Measurements from ENCODE around the gene TMEM225B. TPM values are rescaled to one million over a fixed set of nuclear protein-coding genes. Genes with fewer than 3 reads are reported as not detected.
"Not testable (repeated sequence)": the region's sequence is repeated elsewhere in the genome, so short reads cannot be mapped to it uniquely, and the experiment has no call there.

The TMEM225B gene
- total RNA-seq, 4 donors from 2014 or later: not detected

- Histone ChIP-seq H3K4me1 (peaks cover 15 to 28% of the 10 kb centered on the region in 2 donors), H3K4me3 (no peak overlapping the region), H3K9me3 (no peaks in the 10 kb centered on the region), H3K36me3 (peaks cover 0 to 62% of the 10 kb centered on the region in 2 donors), H3K27ac (peak overlapping the region; percentile 96 to 99 (median 98)), H3K27me3 (no peaks in the 10 kb centered on the region)
- DNase-seq (no peak), ATAC-seq (no peak)
- TF ChIP-seq CTCF (IDR thresholded peaks at IDR 0.05 in 4 of 5, conservative IDR thresholded peaks at IDR 0.05 in 1 of 5): no peak
- TF ChIP-seq POLR2A (IDR thresholded peaks at IDR 0.05): no peak
- in situ Hi-C loops (cut with MboI; ENCODE audit: low sequenced_read_pairs in 4 of 4): no loop called here
- intact Hi-C loops (cut with DNase I; ENCODE audit: low total_unique reads): loop anchor here (5.0 kb wide), 1 partner anchor 175 kb away; the partner anchor contains the start of gene CYP3A7
Observed at GRCh38 chr7:99562114-99562784, 35.8 kb upstream of the TMEM225B start.

- Histone ChIP-seq H3K27ac (peak overlapping the region; percentile 96 to 99 (median 98)), H3K36me3 (peaks cover 0 to 62% of the 10 kb centered on the region in 2 donors), H3K4me3 (no peak overlapping the region), H3K27me3 (no peaks in the 10 kb centered on the region), H3K4me1 (peaks cover 10 to 25% of the 10 kb centered on the region in 2 donors), H3K9me3 (no peaks in the 10 kb centered on the region)
- in situ Hi-C loops (cut with MboI; ENCODE audit: low sequenced_read_pairs in 4 of 4): no loop called here
- intact Hi-C loops (cut with DNase I; ENCODE audit: low total_unique reads): loop anchor here (5.0 kb wide), 1 partner anchor 174 kb away; the partner anchor contains the start of gene CYP3A7
- DNase-seq (peak; percentile 27 to 72), ATAC-seq (peak; percentile 69 to 77)
- no peak for TF ChIP-seq CTCF (IDR thresholded peaks at IDR 0.05 in 4 of 5, conservative IDR thresholded peaks at IDR 0.05 in 1 of 5)
- no peak for TF ChIP-seq POLR2A (IDR thresholded peaks at IDR 0.05)
Observed at GRCh38 chr7:99562832-99563231, 35.2 kb upstream of the TMEM225B start.

GRCh38 chr7:99563650-99564049, 34.4 kb upstream of the TMEM225B start:
- Histone ChIP-seq H3K27me3 (no peaks in the 10 kb centered on the region), H3K4me3 (no peak overlapping the region), H3K27ac (peak overlapping the region; percentile 96 to 99 (median 98)), H3K4me1 (peaks cover 10 to 25% of the 10 kb centered on the region in 2 donors), H3K9me3 (no peaks in the 10 kb centered on the region), H3K36me3 (peaks cover 0 to 64% of the 10 kb centered on the region in 2 donors)
- intact Hi-C loops (cut with DNase I; ENCODE audit: low total_unique reads) (loop anchor here (5.0 kb wide), 1 partner anchor 174 kb away; the partner anchor contains the start of gene CYP3A7), in situ Hi-C loops (cut with MboI; ENCODE audit: low sequenced_read_pairs in 4 of 4) (no loop called here)
- ATAC-seq (no peak), DNase-seq (no peak)
- TF ChIP-seq POLR2A (IDR thresholded peaks at IDR 0.05): no peak
- TF ChIP-seq CTCF (IDR thresholded peaks at IDR 0.05 in 4 of 5, conservative IDR thresholded peaks at IDR 0.05 in 1 of 5): no peak

GRCh38 chr7:99568770-99569169, 29.3 kb upstream of the TMEM225B start:
- DNase-seq; H3K4me3 ChIP-seq; intact Hi-C loops (cut with DNase I; ENCODE audit: low total_unique reads); H3K27me3 ChIP-seq; H3K4me1 ChIP-seq; ATAC-seq; in situ Hi-C loops (cut with MboI; ENCODE audit: low sequenced_read_pairs in 4 of 4); H3K27ac ChIP-seq; H3K9me3 ChIP-seq: not testable (repeated sequence)
- peaks cover 0 to 61% of the 10 kb centered on the region in 2 donors for H3K36me3 ChIP-seq

- TF ChIP-seq CTCF (IDR thresholded peaks at IDR 0.05 in 4 of 5, conservative IDR thresholded peaks at IDR 0.05 in 1 of 5) (no peak), POLR2A (IDR thresholded peaks at IDR 0.05) (no peak)
- H3K27me3 ChIP-seq: no peaks in the 10 kb centered on the region
- intact Hi-C loops (cut with DNase I; ENCODE audit: low total_unique reads) (no loop called here), in situ Hi-C loops (cut with MboI; ENCODE audit: low sequenced_read_pairs in 4 of 4) (no loop called here)
- DNase-seq (no peak), ATAC-seq (no peak)
- H3K4me3 ChIP-seq: no peak overlapping the region
- H3K9me3 ChIP-seq: no peaks in the 10 kb centered on the region
- H3K36me3 ChIP-seq: peaks cover 0 to 34% of the 10 kb centered on the region in 2 donors
- H3K27ac ChIP-seq: no peak overlapping the region
- peaks cover 2 to 3% of the 10 kb centered on the region in 2 donors for H3K4me1 ChIP-seq
Observed at GRCh38 chr7:99571768-99572167, 26.3 kb upstream of the TMEM225B start.
